Endometrial microvascular endothelial cells (primary cell): ENCODE data around the gene GNG8. TPM values are rescaled to one million over a fixed set of nuclear protein-coding genes. Genes with fewer than 3 reads are reported as not detected.

Experiments
- total RNA-seq: library from RNA; depleted of rRNA; stranded (reverse); fragments of >200 nt; gene quantifications from one replicate; pipeline ENCODE4 v1.2.3, GENCODE V29; 2015; ENCODE audit errors: inconsistent ontology term

Gene GNG8
- total RNA-seq, 1 donor from 2014 or later = not detected

Other genes with a start within 250 kb of the GNG8 start
- gene CCDC8, start 222.6 kb downstream of the GNG8 start, total RNA-seq = 0.09 TPM
- gene PNMA8C, start 207.3 kb downstream of the GNG8 start, total RNA-seq = not detected
- gene PNMA8A, start 164.6 kb downstream of the GNG8 start, total RNA-seq = not detected
- not detected for gene PNMA8B, start 140.3 kb downstream of the GNG8 start, total RNA-seq
- 277 TPM for gene CALM3, start 34.9 kb downstream of the GNG8 start, total RNA-seq
- gene PTGIR, start 11.1 kb downstream of the GNG8 start, total RNA-seq = 0.46 TPM
- gene DACT3, start 25.0 kb upstream of the GNG8 start, total RNA-seq = 0.19 TPM
- 30.9 TPM for gene PRKD2, start 80.9 kb upstream of the GNG8 start, total RNA-seq
- gene FKRP, start 109.9 kb upstream of the GNG8 start, total RNA-seq = 18.6 TPM
- gene STRN4, start 110.2 kb upstream of the GNG8 start, total RNA-seq = 95.9 TPM
- gene SLC1A5, start 152.4 kb upstream of the GNG8 start, total RNA-seq = 138 TPM
- 287 TPM for gene AP2S1, start 214.6 kb upstream of the GNG8 start, total RNA-seq
- gene ARHGAP35, start 224.8 kb upstream of the GNG8 start, total RNA-seq = 24.3 TPM